Aorta (tissue), 5 donors: ENCODE results near the gene VTI1A. TPM values are rescaled to one million over a fixed set of nuclear protein-coding genes. Genes with fewer than 3 reads are reported as not detected.
"Not testable (repeated sequence)": the region's sequence is repeated elsewhere in the genome, so short reads cannot be mapped to it uniquely, and the experiment has no call there.

ENCODE experiments used
- ATAC-seq: fragments of 200-7000 bp; cut with Tn5 transposase; one replicate; pipeline ENCODE4 v1.9.1; 2022; ENCODE audit warnings: moderate library complexity; ENCODE audit not compliant: low FRiP score
- DNase-seq, 2 donors: peaks; one replicate each; pipeline ENCODE4 v3.0.0-alpha.2; 2020
- H3K27ac ChIP-seq, 2 donors: one replicate each; pipeline ENCODE4 v1.5.1; 2013; ENCODE audit warnings: low read length in 2 of 2, mild to moderate bottlenecking in 2 of 2, moderate library complexity in 2 of 2, control low read depth in 1 of 2, inconsistent platforms in 1 of 2, low read depth in 1 of 2
- H3K27me3 ChIP-seq, 2 donors: one replicate each; pipeline ENCODE4 v1.6.1; 2013; ENCODE audit warnings: control low read depth in 1 of 2, low read length in 1 of 2, mild to moderate bottlenecking in 1 of 2, moderate library complexity in 1 of 2; ENCODE audit not compliant: insufficient read depth in 2 of 2, control insufficient read depth in 1 of 2
- H3K36me3 ChIP-seq, 2 donors: one replicate each; pipeline ENCODE4 v1.6.1; 2013; ENCODE audit warnings: control low read depth in 1 of 2, low read length in 1 of 2, mild to moderate bottlenecking in 1 of 2; ENCODE audit not compliant: insufficient read depth in 2 of 2, control insufficient read depth in 1 of 2
- H3K4me1 ChIP-seq, 2 donors: one replicate each; pipeline ENCODE4 v1.6.1; 2013; ENCODE audit warnings: low read length in 2 of 2, control low read depth in 1 of 2, mild to moderate bottlenecking in 1 of 2, moderate library complexity in 1 of 2; ENCODE audit not compliant: insufficient read depth in 2 of 2, control insufficient read depth in 1 of 2
- H3K4me3 ChIP-seq, 2 donors: one replicate each; pipeline ENCODE4 v1.5.1; 2013; ENCODE audit warnings: low read length in 2 of 2, control low read depth in 1 of 2, mild to moderate bottlenecking in 1 of 2
- H3K9me3 ChIP-seq: one replicate; pipeline ENCODE4 v1.6.1; 2013; ENCODE audit warnings: mild to moderate bottlenecking, low read length; ENCODE audit not compliant: control insufficient read depth
- WGBS, 2 donors: extraction: QIAGEN DNeasy Blood & Tissue Kit; methylation state at CpG; one replicate each; pipeline ENCODE4 v1.1.7; 2013; 5-methylcytosine and 5-hydroxymethylcytosine counted together
- intact Hi-C, 2 donors: fragments of 100-400 bp; cut with DNase I; formaldehyde crosslinking; loops; one replicate each; pipeline versions ENCODE4 v1.14.2 to v1.15.0; 2022
- polyA plus RNA-seq, 2 donors: library from polyadenylated mRNA; stranded (reverse); fragments of 200-250 nt; gene quantifications; one replicate each; pipeline ENCODE4 v1.2.3, GENCODE V29; 2013
- total RNA-seq, 2 donors: library from RNA; stranded (reverse); fragmentation: NEBNext Ultra II Directional; extraction: Animal tissue kit (Norgen Biotek cat#: 25700); gene quantifications; one replicate each; pipeline ENCODE4 v1.2.1, GENCODE V29; 2021
- donor health status: healthy with polysubstance abuse.
- donor health status: Bipolar disorder and iron deficiency.
- donor health status: DM: no; HTN: no; CAD: no.
- donor health status: DM: no; HTN: no; CAD: no.
- donor health status: DM: yes; HTN: yes; CAD: no.

The VTI1A gene
- total and polyA plus RNA-seq, 4 donors: 8.6 to 43.1 (median 23.2) TPM

DNA sequence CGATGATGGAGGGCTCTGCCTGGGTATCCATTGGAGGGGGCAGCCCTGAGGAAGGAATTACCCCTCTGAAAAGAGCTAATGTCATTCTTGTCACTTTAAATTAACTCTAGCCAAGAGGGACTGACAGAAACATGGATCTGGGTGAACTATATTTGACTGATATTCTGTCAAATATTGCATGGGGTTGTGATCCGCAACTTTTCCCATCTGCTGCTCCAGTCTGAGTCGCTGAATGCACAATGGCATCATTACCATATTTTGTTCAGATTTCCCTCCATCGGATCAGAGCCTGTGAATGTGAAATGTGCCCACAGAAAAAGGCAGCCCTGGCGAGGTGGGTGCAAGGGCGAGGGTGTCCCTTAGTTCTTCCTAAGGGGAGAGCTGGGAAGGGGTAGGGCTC is 402.5 kb downstream of the VTI1A start:
- H3K36me3 ChIP-seq: no peaks in the 10 kb centered on the region
- 96 to 98% methylated on average over 6 of the region's 6 CpGs for WGBS, 2 donors
- intact Hi-C loops: no loop called here
- DNase-seq: no peak
- no peak overlapping the region for H3K4me3 ChIP-seq
- no peaks in the 10 kb centered on the region for H3K27me3 ChIP-seq
- no peak overlapping the region for H3K27ac ChIP-seq
- ATAC-seq: no peak
- H3K9me3 ChIP-seq: peaks cover 2% of the 10 kb centered on the region
- H3K4me1 ChIP-seq: no peaks in the 10 kb centered on the region

DNA sequence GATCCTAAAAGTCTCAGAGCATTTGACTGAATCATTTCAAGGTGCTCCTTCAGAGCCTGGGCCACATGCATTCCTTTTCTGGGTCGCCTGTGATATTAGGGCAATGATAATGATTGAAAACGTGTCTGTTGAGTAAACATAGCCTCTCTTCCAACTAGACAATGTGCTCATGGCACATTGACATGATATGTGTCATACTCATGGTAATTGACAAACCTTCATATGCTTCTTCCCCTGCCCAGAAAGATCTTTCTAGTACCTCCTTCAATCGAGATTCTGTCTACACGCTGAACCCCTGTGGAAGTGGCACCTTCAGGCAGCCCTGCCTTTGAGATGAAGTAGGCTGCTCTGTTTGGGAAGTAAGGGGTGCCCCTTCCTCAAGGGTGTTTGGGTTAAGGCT is 404.2 kb downstream of the VTI1A start:
- ATAC-seq (no peak), DNase-seq (no peak)
- H3K4me1 ChIP-seq: no peaks in the 10 kb centered on the region
- H3K4me3 ChIP-seq: no peak overlapping the region
- intact Hi-C loops: no loop called here
- H3K9me3 ChIP-seq: peaks cover 2% of the 10 kb centered on the region
- H3K27ac ChIP-seq: no peak overlapping the region
- no peaks in the 10 kb centered on the region for H3K36me3 ChIP-seq
- no peaks in the 10 kb centered on the region for H3K27me3 ChIP-seq
- 88 to 96% methylated on average over 4 of the region's 4 CpGs for WGBS, 2 donors

DNA sequence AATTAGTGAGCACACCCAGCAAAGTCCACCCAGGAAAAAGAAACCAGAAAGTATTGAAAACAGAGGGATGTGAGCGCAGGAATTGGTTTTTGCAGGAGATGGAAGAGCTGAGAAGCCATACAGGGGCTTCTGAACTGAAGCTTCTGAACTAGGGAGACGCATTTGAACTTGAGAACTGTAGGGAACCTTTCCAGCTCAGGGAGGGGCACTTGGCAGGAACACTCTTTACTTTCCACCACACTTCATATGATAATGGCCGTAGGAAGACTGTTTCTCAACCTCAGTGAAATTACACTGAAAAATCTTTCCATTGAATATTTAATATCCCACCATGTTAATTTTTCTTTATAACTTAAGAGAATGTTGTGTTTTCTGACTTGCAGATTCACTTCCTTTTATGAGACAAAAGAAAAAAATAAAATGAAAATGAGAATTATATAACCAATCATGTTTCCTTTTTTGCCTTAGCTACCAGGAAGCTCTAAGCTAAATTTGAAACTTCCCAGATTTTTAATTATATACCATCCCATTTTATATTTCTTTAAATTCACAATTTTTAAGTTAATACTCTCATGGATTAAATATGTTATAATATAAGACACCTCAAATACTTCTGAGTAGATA is 404.7 kb downstream of the VTI1A start:
- intact Hi-C loops: no loop called here
- Histone ChIP-seq H3K9me3 (peaks cover 2% of the 10 kb centered on the region), H3K27ac (no peak overlapping the region), H3K4me3 (no peak overlapping the region), H3K36me3 (no peaks in the 10 kb centered on the region), H3K4me1 (no peaks in the 10 kb centered on the region), H3K27me3 (no peaks in the 10 kb centered on the region)
- ATAC-seq (no peak), DNase-seq (no peak)
- WGBS, 2 donors: 68 to 71% methylated on average over 3 of the region's 3 CpGs

DNA sequence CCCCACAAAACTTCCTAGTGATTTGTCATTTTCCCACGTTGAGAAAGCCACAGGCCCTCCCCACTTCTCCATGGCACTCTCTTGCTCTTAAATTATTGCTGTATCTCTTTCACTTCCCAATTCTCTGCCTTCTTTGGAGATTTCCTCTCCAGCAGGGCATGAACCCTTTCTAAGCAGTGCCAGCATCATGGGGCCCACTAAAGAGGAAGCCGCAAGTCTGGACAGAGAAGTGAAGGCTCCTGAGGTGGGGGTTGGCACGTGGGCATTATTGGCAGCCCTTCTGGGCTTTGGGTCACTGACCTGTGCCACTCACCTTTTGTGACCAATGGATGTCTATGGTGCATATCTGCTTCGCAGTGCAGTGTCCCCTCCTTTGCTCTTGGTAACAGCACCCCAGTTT is 405.3 kb downstream of the VTI1A start:
- 73 to 83% methylated on average over 4 of the region's 4 CpGs for WGBS, 2 donors
- no peaks in the 10 kb centered on the region for H3K27me3 ChIP-seq
- DNase-seq (peak in 1 of 2 donors; percentile 78), ATAC-seq (no peak)
- H3K9me3 ChIP-seq: peaks cover 2% of the 10 kb centered on the region
- H3K27ac ChIP-seq: no peak overlapping the region
- no peak overlapping the region for H3K4me3 ChIP-seq
- intact Hi-C loops: no loop called here
- H3K4me1 ChIP-seq: no peaks in the 10 kb centered on the region
- H3K36me3 ChIP-seq: no peaks in the 10 kb centered on the region

DNA sequence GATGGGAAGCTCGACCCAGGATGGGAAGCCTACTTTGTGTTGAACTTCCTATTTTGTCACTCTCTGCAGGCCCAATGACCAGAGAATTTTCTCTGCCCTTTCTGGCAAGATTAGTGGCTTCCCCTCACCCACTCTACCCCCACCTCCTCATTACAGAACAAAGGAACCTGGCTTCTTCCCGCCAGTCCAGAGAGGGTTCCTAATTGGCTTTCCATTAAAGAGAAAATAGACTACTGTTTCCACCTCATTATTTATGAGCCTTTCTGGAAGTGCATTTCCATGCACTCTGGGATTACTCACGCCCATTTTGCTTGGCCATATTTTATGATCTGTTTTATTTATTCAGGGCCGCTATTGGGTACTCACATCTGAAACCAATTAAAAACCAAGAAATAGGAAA is 408.1 kb downstream of the VTI1A start:
- no peak for DNase-seq
- no peak overlapping the region for H3K27ac ChIP-seq
- no peaks in the 10 kb centered on the region for H3K9me3 ChIP-seq
- no peaks in the 10 kb centered on the region for H3K4me1 ChIP-seq
- 91 to 94% methylated on average over 4 of the region's 4 CpGs for WGBS, 2 donors
- no peak for ATAC-seq
- H3K4me3 ChIP-seq: no peak overlapping the region
- H3K36me3 ChIP-seq: no peaks in the 10 kb centered on the region
- H3K27me3 ChIP-seq: no peaks in the 10 kb centered on the region
- intact Hi-C loops: no loop called here

DNA sequence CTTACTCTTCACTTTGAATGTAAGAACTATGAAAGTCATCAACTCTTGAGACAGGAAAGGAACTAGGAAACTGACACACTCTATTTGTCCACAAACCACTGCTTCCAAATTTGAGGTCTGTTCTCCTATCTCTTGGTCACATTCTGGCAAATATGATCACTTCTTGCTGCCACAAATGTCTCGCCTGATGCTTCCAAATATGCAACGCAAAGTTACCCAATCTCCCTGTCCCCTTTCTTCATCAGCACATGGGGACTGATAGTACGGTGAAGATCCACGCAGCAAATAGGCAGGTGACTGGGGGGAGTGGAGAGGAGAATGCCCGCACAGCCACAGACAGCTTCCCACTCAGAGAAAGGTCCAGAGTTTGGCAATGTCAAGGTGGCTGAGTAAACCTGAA is 410.5 kb downstream of the VTI1A start:
- Histone ChIP-seq H3K9me3 (no peaks in the 10 kb centered on the region), H3K36me3 (no peaks in the 10 kb centered on the region), H3K4me1 (no peaks in the 10 kb centered on the region), H3K27ac (no peak overlapping the region), H3K4me3 (no peak overlapping the region), H3K27me3 (no peaks in the 10 kb centered on the region)
- WGBS, 2 donors: 97% methylated on average over 5 of the region's 5 CpGs
- intact Hi-C loops: no loop called here
- DNase-seq (no peak), ATAC-seq (no peak)

DNA sequence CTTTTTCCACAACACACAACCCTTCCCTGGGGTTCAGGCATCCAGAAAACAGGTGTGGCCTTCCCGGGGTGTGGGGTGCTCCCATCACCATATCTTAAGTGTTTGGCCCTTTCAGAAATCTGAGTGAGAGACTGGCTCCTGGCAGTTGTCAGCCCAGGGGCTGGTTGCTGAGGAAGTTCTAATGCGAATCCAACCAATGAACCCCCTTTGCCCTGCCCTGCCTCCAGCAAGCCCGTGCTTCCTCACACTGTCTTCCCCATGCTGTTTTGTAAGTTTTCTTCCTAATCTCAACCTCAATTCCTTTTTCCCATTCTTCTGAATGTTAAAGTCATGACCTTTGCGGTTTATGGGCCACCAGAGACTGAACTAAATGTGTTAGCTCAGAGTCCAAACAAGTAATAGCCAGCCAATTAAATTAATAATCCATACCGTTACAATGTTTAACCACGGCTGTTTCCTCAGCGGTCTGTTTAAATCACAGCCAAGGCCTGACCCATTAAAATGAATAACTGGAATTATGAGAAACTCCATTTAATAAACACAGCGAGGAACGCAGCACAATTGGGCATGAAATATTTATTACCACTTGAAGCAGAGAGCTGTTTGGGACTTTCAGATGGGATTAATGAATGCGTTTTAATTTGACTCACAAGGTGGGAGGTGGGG is 412.1 kb downstream of the VTI1A start:
- Histone ChIP-seq H3K4me3 (no peak overlapping the region), H3K27ac (no peak overlapping the region), H3K27me3 (no peaks in the 10 kb centered on the region), H3K36me3 (no peaks in the 10 kb centered on the region), H3K9me3 (peaks cover under 1% of the 10 kb centered on the region), H3K4me1 (no peaks in the 10 kb centered on the region)
- DNase-seq (no peak), ATAC-seq (no peak)
- WGBS, 2 donors: 67 to 78% methylated on average over 10 of the region's 10 CpGs
- intact Hi-C loops: no loop called here

DNA sequence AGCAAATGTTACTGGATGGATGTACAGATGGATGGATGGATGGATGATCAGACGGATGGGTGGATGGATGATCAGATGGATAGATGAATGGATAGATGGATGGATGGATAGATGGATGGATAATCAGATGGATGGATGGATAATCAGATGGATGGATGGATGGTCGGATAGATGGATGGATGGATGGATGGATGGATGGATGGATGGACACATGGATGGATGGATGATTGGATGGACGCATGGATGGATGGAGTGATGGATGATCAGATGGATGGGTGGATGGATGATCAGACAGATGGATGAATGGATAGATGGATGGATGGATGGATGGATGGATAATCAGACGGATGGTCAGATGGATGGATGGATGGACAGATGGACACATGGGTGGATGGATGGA is 412.8 kb downstream of the VTI1A start:
- no peak overlapping the region for H3K27ac ChIP-seq
- ATAC-seq (no peak), DNase-seq (no peak)
- no peaks in the 10 kb centered on the region for H3K36me3 ChIP-seq
- no peaks in the 10 kb centered on the region for H3K4me1 ChIP-seq
- H3K4me3 ChIP-seq: no peak overlapping the region
- WGBS, 2 donors: 94 to 97% methylated on average over 4 of the region's 4 CpGs
- no peaks in the 10 kb centered on the region for H3K27me3 ChIP-seq
- intact Hi-C loops: no loop called here
- H3K9me3 ChIP-seq: peaks cover 2% of the 10 kb centered on the region

DNA sequence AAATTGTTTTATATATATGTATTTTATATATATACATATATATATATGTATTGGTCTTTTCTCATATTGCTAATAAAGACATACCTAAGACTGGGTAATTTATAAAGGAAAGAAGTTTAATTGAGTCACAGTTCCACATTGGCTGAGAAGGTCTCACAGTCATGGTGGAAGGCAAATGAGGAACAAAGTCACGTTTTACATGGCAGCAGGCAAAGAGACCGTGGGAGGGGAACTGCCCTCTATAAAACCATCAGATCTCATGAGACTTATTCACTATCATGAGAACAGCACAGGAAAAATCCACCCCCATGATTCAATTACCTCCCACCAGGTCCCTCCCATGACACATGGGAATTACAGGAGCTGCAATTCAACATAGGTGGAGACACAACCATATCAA is 416.4 kb downstream of the VTI1A start:
- 94 to 95% methylated on average over 2 of the region's 2 CpGs for WGBS, 2 donors
- H3K9me3 ChIP-seq, H3K27me3 ChIP-seq, H3K4me3 ChIP-seq, H3K27ac ChIP-seq, intact Hi-C loops, H3K36me3 ChIP-seq, DNase-seq, ATAC-seq, H3K4me1 ChIP-seq: not testable (repeated sequence)
